Suprapubic skin (tissue), 4 donors: Measurements from ENCODE around the gene CDK5R2. TPM values are rescaled to one million over a fixed set of nuclear protein-coding genes. Genes with fewer than 3 reads are reported as not detected.
A peak's percentile ranks its signal among the peaks of the same experiment; 100 is the strongest.

Source experiments
- DNase-seq, 2 donors: peaks; one replicate each; pipeline ENCODE4 v3.0.0-alpha.2; 2019; ENCODE audit warnings: low spot score in 2 of 2
- H3K27ac ChIP-seq: fragments of 200-600 bp; sonication (generic); one replicate; pipeline ENCODE4 v1.5.1; 2019
- H3K27me3 ChIP-seq: fragments of 200-600 bp; sonication (generic); one replicate; pipeline ENCODE4 v1.5.1; 2019
- H3K36me3 ChIP-seq: fragments of 200-600 bp; sonication (generic); one replicate; pipeline ENCODE4 v1.5.1; 2019
- H3K4me1 ChIP-seq: fragments of 200-600 bp; sonication (generic); one replicate; pipeline ENCODE4 v1.5.1; 2019
- H3K4me3 ChIP-seq: fragments of 200-600 bp; sonication (generic); one replicate; pipeline ENCODE4 v1.5.1; 2019; ENCODE audit warnings: mild to moderate bottlenecking
- H3K9me3 ChIP-seq: fragments of 200-600 bp; sonication (generic); one replicate; pipeline ENCODE4 v1.5.1; 2019
- EP300 ChIP-seq: sonication (generic); formaldehyde crosslinking; IDR thresholded peaks from one replicate; pipeline ENCODE4 v1.6.1; 2017; ENCODE audit warnings: antibody characterized with exemption
- POLR2A ChIP-seq, 2 donors: fragments of 450-650 bp; IDR thresholded peaks; one replicate each; pipeline ENCODE4 v1.6.1; 2017; ENCODE audit warnings: antibody characterized with exemption in 2 of 2, mild to moderate bottlenecking in 2 of 2, moderate library complexity in 2 of 2
- POLR2AphosphoS5 ChIP-seq, 3 donors: sonication (generic); formaldehyde crosslinking; IDR thresholded peaks; one replicate each; pipeline ENCODE4 v1.6.1; 2017; ENCODE audit warnings: antibody characterized with exemption in 3 of 3
- WGBS: methylation state at CpG from one replicate; pipeline ENCODE4 v1.1.5; 2018; 5-methylcytosine and 5-hydroxymethylcytosine counted together
- total RNA-seq, 4 donors: library from RNA; depleted of rRNA; stranded (reverse); fragments of >200 nt; gene quantifications; one replicate each; pipeline ENCODE4 v1.1.0, GENCODE V29; 2016
- TF ChIP-seq, protein P1 (sequence below), 2 donors: fragments of 200-600 bp in 1 of 2; fragments of 450-650 bp in 1 of 2; sonication (generic) in 1 of 2; IDR thresholded peaks; one replicate each; pipeline ENCODE4 v1.5.1; 2016 to 2019; ENCODE audit warnings: antibody characterized with exemption in 2 of 2, mild to moderate bottlenecking in 1 of 2, moderate library complexity in 1 of 2

Gene CDK5R2
- total RNA-seq, 4 donors from 2014 or later, result not detected

DNA sequence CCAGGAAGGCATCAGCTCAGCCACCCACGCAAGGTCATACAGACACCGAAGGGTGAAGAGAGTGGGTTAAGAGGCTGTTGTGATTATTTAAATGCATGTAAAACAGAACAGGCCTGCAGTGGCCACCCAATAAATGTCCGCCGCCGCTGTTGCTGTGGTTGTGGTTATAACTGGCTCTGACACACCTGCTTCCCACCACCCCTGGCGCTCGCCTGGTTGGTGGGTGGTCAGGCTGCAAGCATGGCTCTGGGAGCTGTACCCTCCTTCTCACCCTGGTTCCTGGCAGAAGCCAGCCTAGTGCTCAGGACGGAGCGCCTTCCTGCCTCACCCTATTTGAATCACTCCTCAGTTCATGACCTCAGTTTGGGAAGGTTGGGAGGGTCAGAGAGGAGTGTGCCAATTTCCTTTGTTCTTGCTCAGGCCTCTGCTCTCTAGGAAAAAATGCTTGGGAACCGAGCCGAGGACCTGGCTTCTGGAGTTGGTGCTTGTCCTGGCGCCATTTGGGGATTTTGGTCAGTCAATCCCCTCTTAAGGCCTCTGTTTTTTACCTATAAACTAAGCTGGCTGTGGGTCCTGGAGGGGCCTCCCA, 39.0 kb downstream of the CDK5R2 start:
- TF ChIP-seq EP300 (no peak), POLR2AphosphoS5 (IDR thresholded peaks at IDR 0.05) (no peak), POLR2A (IDR thresholded peaks at IDR 0.05) (no peak)
- TF ChIP-seq, protein P1, sequence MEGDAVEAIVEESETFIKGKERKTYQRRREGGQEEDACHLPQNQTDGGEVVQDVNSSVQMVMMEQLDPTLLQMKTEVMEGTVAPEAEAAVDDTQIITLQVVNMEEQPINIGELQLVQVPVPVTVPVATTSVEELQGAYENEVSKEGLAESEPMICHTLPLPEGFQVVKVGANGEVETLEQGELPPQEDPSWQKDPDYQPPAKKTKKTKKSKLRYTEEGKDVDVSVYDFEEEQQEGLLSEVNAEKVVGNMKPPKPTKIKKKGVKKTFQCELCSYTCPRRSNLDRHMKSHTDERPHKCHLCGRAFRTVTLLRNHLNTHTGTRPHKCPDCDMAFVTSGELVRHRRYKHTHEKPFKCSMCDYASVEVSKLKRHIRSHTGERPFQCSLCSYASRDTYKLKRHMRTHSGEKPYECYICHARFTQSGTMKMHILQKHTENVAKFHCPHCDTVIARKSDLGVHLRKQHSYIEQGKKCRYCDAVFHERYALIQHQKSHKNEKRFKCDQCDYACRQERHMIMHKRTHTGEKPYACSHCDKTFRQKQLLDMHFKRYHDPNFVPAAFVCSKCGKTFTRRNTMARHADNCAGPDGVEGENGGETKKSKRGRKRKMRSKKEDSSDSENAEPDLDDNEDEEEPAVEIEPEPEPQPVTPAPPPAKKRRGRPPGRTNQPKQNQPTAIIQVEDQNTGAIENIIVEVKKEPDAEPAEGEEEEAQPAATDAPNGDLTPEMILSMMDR (IDR thresholded peaks at IDR 0.05), result no peak
- DNase-seq, result no peak
- H3K27me3 ChIP-seq, result peaks cover 91% of the 10 kb centered on the region
- H3K36me3 ChIP-seq, result no peaks in the 10 kb centered on the region
- no peaks in the 10 kb centered on the region for H3K9me3 ChIP-seq
- H3K4me1 ChIP-seq, result peaks cover 42% of the 10 kb centered on the region
- H3K4me3 ChIP-seq, result no peak overlapping the region
- no peak overlapping the region for H3K27ac ChIP-seq
- WGBS, result 69% methylated on average over 12 of the region's 12 CpGs

DNA sequence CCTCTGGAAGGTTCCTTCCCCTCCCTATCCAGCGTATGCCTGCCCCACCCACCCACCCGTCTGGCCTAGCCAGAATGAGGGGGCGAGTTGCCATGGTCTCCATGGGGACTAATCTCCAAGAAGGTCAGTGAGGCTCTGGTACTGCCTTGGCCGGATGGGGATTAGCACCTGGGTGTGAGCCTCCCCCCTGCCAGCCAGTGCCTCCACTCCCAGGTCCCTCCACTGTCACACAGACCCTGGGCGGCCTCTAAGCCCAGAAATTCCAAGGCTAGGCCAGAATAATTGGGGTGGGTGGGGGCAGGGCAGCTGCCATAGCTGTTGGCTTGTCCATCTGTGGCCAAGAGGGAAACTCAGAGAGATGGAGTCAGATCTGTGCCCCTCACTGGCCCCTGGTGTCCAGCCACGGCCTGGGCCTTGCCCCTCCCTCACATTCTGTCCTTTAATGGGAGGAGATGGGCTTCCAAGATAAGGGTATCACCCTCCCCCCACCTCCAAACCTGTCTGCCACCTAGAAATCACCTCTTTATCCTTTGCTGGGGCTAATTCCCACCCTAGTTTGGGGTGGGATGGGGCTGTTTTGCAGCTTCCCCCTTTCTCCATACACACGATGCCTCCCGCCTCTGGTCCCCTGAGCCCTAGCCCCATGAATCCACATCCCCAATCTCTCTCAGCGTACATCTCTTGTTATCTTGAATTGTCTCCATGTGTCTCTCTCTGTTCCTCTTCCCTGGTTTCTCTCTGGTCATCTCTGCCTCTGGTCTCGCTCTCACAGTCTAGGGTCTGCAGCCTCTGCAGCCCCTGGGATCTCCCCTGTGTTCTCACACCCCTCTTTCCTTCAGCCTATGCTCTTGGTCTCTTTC, 39.8 kb downstream of the CDK5R2 start:
- Histone ChIP-seq H3K36me3 (no peaks in the 10 kb centered on the region), H3K4me1 (peaks cover 35% of the 10 kb centered on the region), H3K27me3 (peaks cover 91% of the 10 kb centered on the region), H3K9me3 (no peaks in the 10 kb centered on the region), H3K27ac (no peak overlapping the region), H3K4me3 (no peak overlapping the region)
- TF ChIP-seq POLR2AphosphoS5 (IDR thresholded peaks at IDR 0.05) (no peak), EP300 (no peak), POLR2A (IDR thresholded peaks at IDR 0.05) (no peak)
- TF ChIP-seq, protein P1 (IDR thresholded peaks at IDR 0.05), result no peak
- DNase-seq, result no peak
- WGBS, result 63% methylated on average over 9 of the region's 10 CpGs

DNA sequence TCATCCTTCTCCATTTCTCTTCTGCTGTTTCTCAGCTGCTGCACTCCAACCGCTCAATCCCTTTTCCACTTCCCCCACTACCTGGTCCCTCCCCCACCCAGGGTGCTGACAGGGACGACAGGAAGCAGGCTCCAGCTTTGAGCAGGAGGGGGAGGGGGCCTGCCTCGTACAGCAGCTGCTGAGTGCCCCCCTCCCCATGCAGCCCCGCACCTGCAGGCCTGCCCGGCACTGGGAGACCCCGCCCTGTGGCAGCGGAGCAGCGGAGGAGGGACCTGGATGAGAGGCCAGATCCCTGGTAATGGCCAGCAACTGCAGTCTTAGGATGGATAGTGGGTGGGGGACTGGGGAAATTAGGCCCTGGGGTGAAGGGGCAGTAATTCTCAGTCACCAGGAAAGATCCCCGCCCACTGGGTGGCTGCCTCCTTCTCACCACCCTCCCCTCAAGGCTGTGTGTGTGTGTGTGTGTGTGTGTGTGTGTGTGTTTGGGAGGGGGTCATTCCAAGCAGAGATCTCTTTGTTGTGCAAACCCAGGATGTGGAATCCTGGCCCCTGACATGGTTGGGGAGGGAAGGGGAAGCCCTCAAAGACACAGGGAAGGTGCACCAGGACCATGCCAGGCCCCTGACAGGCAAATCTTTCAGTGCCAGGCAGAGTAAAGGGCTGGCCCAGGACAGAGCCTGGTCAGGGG, 40.6 kb downstream of the CDK5R2 start:
- TF ChIP-seq, protein P1 (IDR thresholded peaks at IDR 0.05), result no peak
- TF ChIP-seq EP300 (no peak), POLR2AphosphoS5 (IDR thresholded peaks at IDR 0.05) (no peak), POLR2A (IDR thresholded peaks at IDR 0.05) (no peak)
- Histone ChIP-seq H3K4me3 (no peak overlapping the region), H3K27ac (no peak overlapping the region), H3K4me1 (peaks cover 35% of the 10 kb centered on the region), H3K9me3 (no peaks in the 10 kb centered on the region), H3K27me3 (peaks cover 91% of the 10 kb centered on the region), H3K36me3 (no peaks in the 10 kb centered on the region)
- 30% methylated on average over 6 of the region's 9 CpGs for WGBS
- no peak for DNase-seq

DNA sequence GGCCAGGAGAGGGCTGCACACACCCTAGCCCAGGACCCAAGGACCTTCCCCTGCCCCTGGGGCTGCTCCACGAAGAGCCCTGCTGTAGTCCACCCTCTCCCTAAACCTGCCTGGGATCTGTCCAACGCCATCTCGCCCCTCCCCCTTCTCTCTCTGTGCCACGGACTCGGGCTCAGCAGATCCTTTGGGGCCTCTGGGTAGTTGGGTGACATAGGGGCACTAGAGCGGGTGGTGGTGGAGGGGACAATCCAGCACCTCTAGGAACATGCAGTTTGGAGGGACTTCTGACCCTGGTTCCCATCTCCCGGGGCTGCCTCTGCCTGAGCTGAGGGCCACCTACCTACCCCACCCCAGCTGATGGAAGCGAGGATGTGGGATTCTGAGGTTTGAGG, 41.1 kb downstream of the CDK5R2 start:
- peaks cover 35% of the 10 kb centered on the region for H3K4me1 ChIP-seq
- no peak overlapping the region for H3K27ac ChIP-seq
- DNase-seq, result no peak
- H3K36me3 ChIP-seq, result no peaks in the 10 kb centered on the region
- WGBS, result 29% methylated on average over 4 of the region's 8 CpGs
- no peaks in the 10 kb centered on the region for H3K9me3 ChIP-seq
- peaks cover 91% of the 10 kb centered on the region for H3K27me3 ChIP-seq
- no peak for TF ChIP-seq EP300
- TF ChIP-seq, protein P1 (IDR thresholded peaks at IDR 0.05), result no peak
- no peak for TF ChIP-seq POLR2A (IDR thresholded peaks at IDR 0.05)
- no peak for TF ChIP-seq POLR2AphosphoS5 (IDR thresholded peaks at IDR 0.05)
- no peak overlapping the region for H3K4me3 ChIP-seq

DNA sequence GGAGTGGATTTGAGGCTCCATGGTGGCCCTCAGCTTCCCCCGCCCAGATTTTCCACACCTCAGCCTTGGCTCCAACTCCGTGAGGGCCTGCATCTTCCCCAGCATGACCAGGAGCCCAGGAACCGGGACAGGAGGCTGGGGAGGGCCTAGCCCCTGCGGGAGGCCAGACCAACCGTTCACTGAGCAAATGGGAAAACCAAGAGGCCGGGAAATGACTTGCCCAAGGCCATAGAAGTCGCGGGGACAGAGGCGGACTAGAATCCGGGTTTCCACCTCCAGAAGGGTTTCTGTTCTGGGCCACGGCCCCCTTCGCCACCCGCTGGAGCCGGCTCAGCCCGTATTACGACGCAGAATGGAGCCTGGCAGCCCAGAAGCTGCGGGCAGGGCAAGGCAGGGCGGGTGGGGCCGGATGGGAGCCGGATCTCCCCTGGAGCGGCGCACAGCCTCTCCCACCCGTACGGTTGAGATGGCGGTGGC, 41.7 kb downstream of the CDK5R2 start:
- H3K27me3 ChIP-seq, result peaks cover 91% of the 10 kb centered on the region
- TF ChIP-seq POLR2AphosphoS5 (IDR thresholded peaks at IDR 0.05), result no peak
- no peak for TF ChIP-seq EP300
- no peak for TF ChIP-seq POLR2A (IDR thresholded peaks at IDR 0.05)
- TF ChIP-seq, protein P1 (IDR thresholded peaks at IDR 0.05), result no peak
- no peak overlapping the region for H3K27ac ChIP-seq

More for the DNA sequence above, 41.7 kb downstream of the CDK5R2 start:
- Histone ChIP-seq H3K4me1 (peaks cover 31% of the 10 kb centered on the region), H3K4me3 (peak overlapping the region; percentile 41), H3K36me3 (no peaks in the 10 kb centered on the region), H3K9me3 (no peaks in the 10 kb centered on the region)
- WGBS, result no CpG with 5 or more reads among the region's 26 CpGs
- no peak for DNase-seq
